ENCODE data around the gene SLC30A7.

Gene SLC30A7

DNA sequence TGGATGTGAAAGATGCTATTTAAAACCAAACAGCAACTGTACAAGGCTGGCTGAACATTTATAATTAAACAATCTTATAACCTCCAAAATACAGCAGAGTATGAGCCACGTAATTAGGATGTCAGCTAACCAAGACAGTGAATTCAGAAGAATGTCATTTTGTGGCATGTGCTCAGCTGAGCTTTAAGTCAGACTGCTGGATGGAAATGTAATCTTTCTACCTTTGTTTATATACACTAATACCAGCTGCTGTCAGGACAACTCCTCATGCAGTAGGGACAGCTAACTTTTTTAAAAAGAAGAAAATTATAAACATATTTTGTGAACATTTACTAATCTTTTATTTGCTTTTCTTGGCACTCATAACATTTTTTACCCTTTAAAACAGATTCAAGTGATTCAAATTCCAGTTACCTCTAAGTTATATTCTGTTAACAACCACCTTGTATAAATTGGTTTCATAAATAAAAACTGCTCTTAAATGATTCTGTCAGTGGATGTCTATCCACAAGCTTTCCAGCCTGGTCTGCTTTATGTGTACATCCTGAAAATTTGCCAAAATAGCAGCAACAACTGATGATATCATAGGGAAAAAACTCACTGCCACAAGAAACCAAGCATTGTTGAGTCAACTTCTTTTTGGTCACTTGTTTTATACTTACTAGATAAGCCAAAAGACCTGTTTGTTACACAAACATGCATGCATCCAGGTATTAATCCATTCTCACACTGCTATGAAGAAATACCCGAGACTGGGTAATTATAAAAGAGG, 93.6 kb downstream of the SLC30A7 start:
- DNase-seq (ENCODE audit: low spot score): no peak
- in situ Hi-C loops (cut with MboI; ENCODE audit: low sequenced_read_pairs, unreplicated experiment): no loop called here
- no peak for TF ChIP-seq CTCF (IDR thresholded peaks at IDR 0.05; ENCODE audit: borderline replicate concordance, control extremely low read depth, extremely low read depth, insufficient read depth, missing control alignments)

- no peak for TF ChIP-seq CTCF (IDR thresholded peaks at IDR 0.05; ENCODE audit: borderline replicate concordance, control extremely low read depth, extremely low read depth, insufficient read depth, missing control alignments)
- DNase-seq (ENCODE audit: low spot score): no peak
- in situ Hi-C loops (cut with MboI; ENCODE audit: low sequenced_read_pairs, unreplicated experiment): no loop called here
Measured at GRCh38 chr1:100995198-100995988, 99.5 kb downstream of the SLC30A7 start.

DNA sequence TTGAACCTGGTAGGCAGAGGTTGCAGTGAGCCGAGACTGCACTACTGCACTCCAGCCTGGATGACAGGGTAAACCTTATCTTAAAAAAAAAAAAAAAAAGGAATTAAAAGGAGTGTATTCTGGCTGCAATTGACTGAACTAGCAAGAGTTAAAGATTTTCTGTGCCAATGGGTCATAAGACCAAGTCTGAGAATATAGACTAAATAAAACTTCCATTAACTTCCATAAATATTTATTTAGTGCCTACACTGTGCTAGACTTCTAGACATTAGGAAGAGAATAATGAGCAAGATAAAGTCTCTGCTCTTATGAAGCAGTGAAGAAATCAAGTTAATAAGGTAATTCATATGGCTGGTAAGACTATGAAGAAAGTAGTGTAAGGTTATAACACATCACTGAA, 102.5 kb downstream of the SLC30A7 start:
- in situ Hi-C loops (cut with MboI; ENCODE audit: low sequenced_read_pairs, unreplicated experiment): no loop called here
- TF ChIP-seq CTCF (IDR thresholded peaks at IDR 0.05; ENCODE audit: borderline replicate concordance, control extremely low read depth, extremely low read depth, insufficient read depth, missing control alignments): no peak
- no peak for DNase-seq (ENCODE audit: low spot score)

GRCh38 chr1:101000131-101000873, 104.4 kb downstream of the SLC30A7 start:
- no peak for DNase-seq (ENCODE audit: low spot score)
- no peak for TF ChIP-seq CTCF (IDR thresholded peaks at IDR 0.05; ENCODE audit: borderline replicate concordance, control extremely low read depth, extremely low read depth, insufficient read depth, missing control alignments)
- in situ Hi-C loops (cut with MboI; ENCODE audit: low sequenced_read_pairs, unreplicated experiment): no loop called here

DNA sequence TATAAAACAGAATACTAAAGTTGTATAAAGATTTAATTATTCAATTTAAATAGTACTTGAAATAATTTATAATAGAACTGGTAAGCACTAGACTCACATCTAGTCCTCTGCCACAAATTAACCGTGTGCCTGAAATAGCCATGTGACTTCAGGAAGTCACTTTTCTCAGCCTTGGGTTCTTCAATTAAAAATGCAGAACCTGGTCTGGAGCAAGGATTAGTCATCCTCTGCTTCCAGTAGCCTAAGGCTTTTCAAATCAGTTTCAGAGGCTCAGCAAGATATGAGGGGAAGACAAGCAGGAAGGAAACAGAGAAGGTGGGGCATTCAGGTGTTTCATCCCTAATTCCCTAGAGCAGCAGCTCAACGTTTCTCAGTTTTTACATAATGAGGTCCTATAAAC, 106.7 kb downstream of the SLC30A7 start:
- in situ Hi-C loops (cut with MboI; ENCODE audit: low sequenced_read_pairs, unreplicated experiment): no loop called here
- TF ChIP-seq CTCF (IDR thresholded peaks at IDR 0.05; ENCODE audit: borderline replicate concordance, control extremely low read depth, extremely low read depth, insufficient read depth, missing control alignments): no peak
- DNase-seq (ENCODE audit: low spot score): no peak

GRCh38 chr1:101003012-101003650, 107.2 kb downstream of the SLC30A7 start:
- no peak for TF ChIP-seq CTCF (IDR thresholded peaks at IDR 0.05; ENCODE audit: borderline replicate concordance, control extremely low read depth, extremely low read depth, insufficient read depth, missing control alignments)
- in situ Hi-C loops (cut with MboI; ENCODE audit: low sequenced_read_pairs, unreplicated experiment): no loop called here
- no peak for DNase-seq (ENCODE audit: low spot score)
